Transverse colon (tissue), 4 donors: ENCODE results near the gene NCKAP5. TPM values are rescaled to one million over a fixed set of nuclear protein-coding genes. Genes with fewer than 3 reads are reported as not detected.

Experiments
- DNase-seq: peaks from one replicate; pipeline ENCODE4 v3.0.0-alpha.2; 2019
- H3K27ac ChIP-seq, 4 donors: fragments of 200-600 bp; sonication (generic); 2 replicates each; pipeline ENCODE4 v1.5.1; 2016 to 2018; ENCODE audit warnings: inconsistent platforms in 4 of 4
- H3K27me3 ChIP-seq: fragments of 200-600 bp; sonication (generic); 2 replicates; pipeline ENCODE4 v1.5.1; 2017; ENCODE audit warnings: inconsistent platforms
- H3K36me3 ChIP-seq, 4 donors: fragments of 200-600 bp; sonication (generic); 2 replicates each; pipeline ENCODE4 v1.5.1; 2017 to 2019; ENCODE audit warnings: inconsistent platforms in 4 of 4
- H3K4me1 ChIP-seq, 4 donors: fragments of 200-600 bp; sonication (generic); 2 replicates each; pipeline ENCODE4 v1.5.1; 2017 to 2020; ENCODE audit warnings: inconsistent platforms in 4 of 4
- H3K4me3 ChIP-seq, 4 donors: fragments of 200-600 bp; sonication (generic); 1 replicate in 1 of 4; 2 replicates in 3 of 4; pipeline versions ENCODE4 v1.5.1 to v1.6.1; 2017 to 2019; ENCODE audit warnings: inconsistent platforms in 4 of 4
- H3K9me3 ChIP-seq, 2 donors: fragments of 200-600 bp; sonication (generic); 2 replicates each; pipeline ENCODE4 v1.5.1; 2017 to 2019; ENCODE audit warnings: inconsistent platforms in 2 of 2
- CTCF ChIP-seq, 5 experiments: fragments of 200-600 bp in 3 of 5; fragments of 450-650 bp in 2 of 5; sonication (generic) in 3 of 5; IDR thresholded peaks; 1 replicate in 2 of 5; 2 replicates in 3 of 5; pipeline ENCODE4 v1.5.1; 2016 to 2017; ENCODE audit warnings: antibody characterized with exemption in 5 of 5, inconsistent platforms in 3 of 5, mild to moderate bottlenecking in 2 of 5, moderate library complexity in 1 of 5
- EP300 ChIP-seq: sonication (generic); formaldehyde crosslinking; IDR thresholded peaks from one replicate; pipeline ENCODE4 v1.6.1; 2017; ENCODE audit warnings: antibody characterized with exemption, low read depth
- POLR2A ChIP-seq: fragments of 450-650 bp; IDR thresholded peaks from one replicate; pipeline ENCODE4 v1.6.1; 2016; ENCODE audit warnings: antibody characterized with exemption, mild to moderate bottlenecking, moderate library complexity
- POLR2AphosphoS5 ChIP-seq, 3 donors: sonication (generic); formaldehyde crosslinking; IDR thresholded peaks; one replicate each; pipeline ENCODE4 v1.6.1; 2016; ENCODE audit warnings: antibody characterized with exemption in 3 of 3
- WGBS, 2 donors: methylation state at CpG; one replicate each; pipeline ENCODE4 v1.1.5; 2018; ENCODE audit warnings: low coverage in 1 of 2; 5-methylcytosine and 5-hydroxymethylcytosine counted together
- in situ Hi-C, 4 donors: fragments of 200-750 bp; cut with MboI; loops; one replicate each; pipeline versions ENCODE4 v1.15.0 to v1.15.1; 2017; ENCODE audit warnings: low sequenced_read_pairs in 3 of 4, low pct_ligation_motif_present in 1 of 4, low pct_unique_long_range_greater_than_20kb in 1 of 4
- intact Hi-C: fragments of 100-400 bp; cut with DNase I; formaldehyde crosslinking; loops from one replicate; pipeline ENCODE4 v1.15.1; 2023; ENCODE audit warnings: low total_unique reads
- total RNA-seq, 4 donors: library from RNA; depleted of rRNA; stranded (reverse); fragments of >200 nt; gene quantifications; one replicate each; pipeline ENCODE4 v1.1.0, GENCODE V29; 2016

Gene NCKAP5
- total RNA-seq, 4 donors from 2014 or later = 1.1 to 10.9 (median 5.0) TPM

- in situ Hi-C loops (no loop called here), intact Hi-C loops (no loop called here)
- H3K36me3 ChIP-seq = no peaks in the 10 kb centered on the region
- TF ChIP-seq POLR2A = no peak
- TF ChIP-seq POLR2AphosphoS5 (IDR thresholded peaks at IDR 0.05) = no peak
- no peak for TF ChIP-seq EP300
- TF ChIP-seq CTCF (IDR thresholded peaks at IDR 0.05) = no peak
- no peak overlapping the region for H3K4me3 ChIP-seq
- DNase-seq = no peak
- no peaks in the 10 kb centered on the region for H3K9me3 ChIP-seq
- no peak overlapping the region for H3K27ac ChIP-seq
- H3K4me1 ChIP-seq = peaks cover 0 to 16% (median 3%) of the 10 kb centered on the region in 4 donors
- H3K27me3 ChIP-seq = no peaks in the 10 kb centered on the region
- WGBS, 2 donors = 91% methylated on average over 4 of the region's 4 CpGs; no CpG with 5 or more reads in 1 of the 2 donors
These were observed 150.8 kb downstream of the NCKAP5 start for GRCh38 chr2:133417415-133417814.

DNA sequence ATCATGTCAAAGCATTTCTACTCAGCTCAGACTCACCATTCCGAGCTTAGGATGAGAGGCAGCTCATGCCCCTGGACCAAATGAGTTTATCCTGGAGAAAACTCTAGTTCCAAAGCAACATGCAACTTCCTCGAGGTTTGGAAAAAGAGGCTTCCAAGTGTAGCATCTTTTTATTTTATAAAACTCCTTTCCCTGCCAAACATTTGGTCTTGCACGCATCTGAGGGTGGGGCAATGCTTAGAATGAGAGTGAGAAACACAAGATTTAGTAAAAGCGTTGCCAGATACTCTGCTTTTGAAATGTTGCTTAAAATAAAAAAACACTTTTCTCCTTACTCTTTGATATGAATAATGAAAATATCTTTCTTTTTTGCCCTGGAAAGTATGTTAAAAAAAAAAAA is 151.5 kb downstream of the NCKAP5 start:
- WGBS, 2 donors = 67 to 71% methylated on average over 4 of the region's 4 CpGs
- peaks cover 0 to 10% (median 3%) of the 10 kb centered on the region in 4 donors for H3K4me1 ChIP-seq
- H3K9me3 ChIP-seq = no peaks in the 10 kb centered on the region
- H3K27me3 ChIP-seq = no peaks in the 10 kb centered on the region
- no peaks in the 10 kb centered on the region for H3K36me3 ChIP-seq
- no peak for TF ChIP-seq EP300
- no peak for TF ChIP-seq POLR2A
- TF ChIP-seq POLR2AphosphoS5 (IDR thresholded peaks at IDR 0.05) = no peak
- no peak for TF ChIP-seq CTCF (IDR thresholded peaks at IDR 0.05)
- DNase-seq = no peak
- no peak overlapping the region for H3K27ac ChIP-seq
- H3K4me3 ChIP-seq = no peak overlapping the region
- intact Hi-C loops (no loop called here), in situ Hi-C loops (no loop called here)

GRCh38 chr2:133416146-133416545 is 152.1 kb downstream of the NCKAP5 start:
- in situ Hi-C loops (no loop called here), intact Hi-C loops (no loop called here)
- H3K36me3 ChIP-seq = no peaks in the 10 kb centered on the region
- WGBS, 2 donors = 76 to 84% methylated on average over 2 of the region's 2 CpGs
- H3K27ac ChIP-seq = no peak overlapping the region
- no peak overlapping the region for H3K4me3 ChIP-seq
- peaks cover 0 to 7% (median 3%) of the 10 kb centered on the region in 4 donors for H3K4me1 ChIP-seq
- no peak for DNase-seq
- H3K9me3 ChIP-seq = no peaks in the 10 kb centered on the region
- H3K27me3 ChIP-seq = no peaks in the 10 kb centered on the region
- TF ChIP-seq CTCF (IDR thresholded peaks at IDR 0.05) (no peak), POLR2A (no peak)

DNA sequence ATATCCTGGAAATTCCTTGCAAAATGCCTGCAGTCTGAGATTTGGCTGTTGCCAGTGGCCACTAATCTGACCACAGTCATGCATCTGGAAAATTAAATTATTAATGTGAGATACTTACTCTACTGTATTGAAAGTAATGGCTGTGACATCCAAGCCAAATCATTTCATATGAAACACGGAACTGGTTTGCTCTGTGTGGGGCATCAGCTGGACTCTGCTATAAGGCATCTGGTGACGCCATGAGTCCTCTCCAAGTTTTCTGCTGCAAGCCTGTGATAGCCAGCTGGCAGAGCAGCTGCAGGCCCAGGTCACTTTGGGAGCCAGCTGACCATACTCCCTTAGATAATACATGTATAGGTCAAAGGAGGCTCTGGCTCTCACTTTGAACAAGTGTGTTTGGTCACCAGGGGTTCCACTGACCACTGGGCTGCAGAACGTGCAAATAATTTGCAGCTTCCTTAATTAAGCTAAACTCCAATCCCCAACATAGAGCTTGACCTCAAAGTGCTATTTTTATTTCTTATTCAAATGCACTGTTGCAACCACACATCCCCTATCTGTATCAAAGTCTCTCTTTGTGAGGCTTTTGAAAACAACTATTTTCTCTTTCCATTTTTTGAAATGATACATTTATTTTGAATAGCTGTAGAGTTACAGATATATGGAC is 152.9 kb downstream of the NCKAP5 start:
- H3K36me3 ChIP-seq = no peaks in the 10 kb centered on the region
- H3K9me3 ChIP-seq = no peaks in the 10 kb centered on the region
- H3K4me1 ChIP-seq = no peaks in the 10 kb centered on the region
- WGBS, 2 donors = 71 to 100% methylated on average over 1 to 3 of the region's 3 CpGs
- in situ Hi-C loops (no loop called here), intact Hi-C loops (no loop called here)
- TF ChIP-seq EP300 (no peak), CTCF (IDR thresholded peaks at IDR 0.05) (no peak), POLR2A (no peak), POLR2AphosphoS5 (IDR thresholded peaks at IDR 0.05) (no peak)
- H3K27ac ChIP-seq = no peak overlapping the region
- no peaks in the 10 kb centered on the region for H3K27me3 ChIP-seq
- DNase-seq = no peak
- H3K4me3 ChIP-seq = no peak overlapping the region
